ENCODE measurements around the gene UNC13B.
"Not testable (repeated sequence)": the region's sequence is repeated elsewhere in the genome, so short reads cannot be mapped to it uniquely, and the experiment has no call there.

UNC13B gene

DNA sequence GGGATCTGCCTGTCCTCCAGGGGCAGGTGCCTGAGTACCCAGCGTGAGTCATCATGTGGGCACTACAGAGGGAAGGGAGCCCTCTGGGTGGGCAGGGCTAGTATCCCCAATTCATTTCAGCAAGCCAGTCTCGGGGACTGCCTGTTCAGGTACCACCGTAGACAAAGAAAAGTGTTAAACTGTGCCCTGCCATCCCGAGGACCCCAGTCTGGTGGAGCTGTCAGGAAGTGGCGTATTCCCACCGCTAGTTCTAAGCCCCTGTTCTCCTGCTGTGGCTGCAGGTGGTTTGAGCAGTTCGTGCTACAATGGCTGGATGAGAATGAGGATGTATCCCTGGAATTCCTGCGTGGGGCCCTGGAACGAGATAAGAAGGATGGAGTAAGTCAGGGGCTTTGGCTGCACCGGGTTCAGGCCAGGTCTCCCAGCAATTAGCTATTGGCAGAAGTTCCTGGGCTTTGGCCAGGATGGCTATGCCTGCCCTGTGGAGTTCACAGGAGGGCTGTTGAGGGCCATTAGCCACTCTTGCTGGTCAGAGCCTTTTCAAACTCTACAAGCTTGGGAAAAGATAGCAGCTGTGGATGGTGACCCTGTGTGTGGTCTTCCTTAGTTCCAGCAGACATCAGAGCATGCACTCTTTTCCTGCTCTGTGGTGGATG is 234.9 kb downstream of the UNC13B start:
- no peak for DNase-seq

DNA sequence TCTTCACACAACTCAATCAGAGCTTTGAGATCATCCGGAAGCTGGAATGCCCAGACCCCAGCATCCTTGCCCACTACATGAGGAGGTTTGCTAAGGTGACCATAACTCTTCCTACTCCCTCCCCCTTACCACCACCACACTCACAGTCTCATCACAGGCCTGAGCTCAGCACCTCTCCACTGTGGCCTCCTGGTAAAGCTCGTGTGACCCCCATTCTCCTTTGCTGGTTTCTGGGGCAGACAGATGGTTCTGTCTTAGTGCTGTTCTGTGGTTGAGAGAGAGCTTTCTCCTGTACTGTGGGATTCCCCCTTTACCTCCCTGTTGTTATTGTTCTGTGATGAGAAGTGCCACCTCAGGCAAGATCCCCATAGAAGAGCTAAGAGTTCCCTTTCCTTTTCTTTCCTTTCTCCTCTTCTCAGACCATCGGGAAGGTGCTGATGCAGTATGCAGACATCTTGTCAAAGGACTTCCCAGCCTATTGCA is 235.4 kb downstream of the UNC13B start:
- DNase-seq: no peak

DNA sequence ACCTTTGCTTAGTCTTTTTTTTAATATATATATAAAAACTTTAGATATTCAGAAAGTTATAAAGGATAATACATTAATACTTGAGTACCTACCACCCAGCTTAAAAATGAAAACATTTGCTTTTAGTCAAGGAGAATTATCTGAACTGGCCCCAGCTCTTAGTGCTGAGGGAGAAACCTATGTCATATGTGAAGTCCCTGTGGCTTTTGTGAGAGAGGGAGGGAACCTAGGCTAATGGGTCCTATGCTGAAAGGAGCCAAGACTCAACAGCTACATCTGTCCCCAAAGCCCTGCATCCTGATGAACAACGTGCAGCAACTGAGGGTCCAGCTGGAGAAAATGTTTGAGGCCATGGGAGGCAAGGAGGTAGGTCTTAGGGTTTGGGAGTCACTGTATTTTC is 236.1 kb downstream of the UNC13B start:
- DNase-seq: no peak

DNA sequence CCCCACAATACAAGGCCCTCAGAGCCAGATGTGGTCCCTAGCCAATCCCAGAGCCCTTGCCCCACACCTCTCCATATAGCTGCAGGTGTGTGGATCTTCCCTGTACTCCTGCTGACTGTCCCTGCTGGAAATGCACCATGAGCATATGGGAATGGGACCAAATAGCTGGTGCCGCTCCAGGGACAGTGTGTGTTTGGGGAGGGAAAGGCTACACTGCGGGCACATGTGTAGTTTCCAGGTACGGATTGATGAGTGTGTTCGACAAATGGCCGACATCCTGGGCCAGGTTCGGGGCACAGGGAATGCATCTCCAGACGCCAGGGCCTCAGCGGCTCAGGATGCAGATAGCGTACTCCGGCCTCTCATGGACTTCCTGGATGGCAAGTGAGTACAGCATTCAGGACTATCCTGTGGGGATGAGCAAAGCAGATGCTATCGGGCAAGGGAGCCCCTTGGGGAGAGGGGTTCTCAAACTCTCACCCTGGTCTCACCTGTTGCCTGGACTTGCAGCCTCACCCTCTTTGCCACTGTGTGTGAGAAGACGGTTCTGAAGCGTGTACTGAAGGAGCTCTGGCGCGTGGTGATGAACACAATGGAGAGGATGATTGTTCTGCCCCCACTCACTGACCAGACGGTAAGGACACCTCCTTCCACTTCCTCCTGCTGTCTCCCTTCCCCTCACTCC is 237.0 kb downstream of the UNC13B start:
- DNase-seq: no peak

DNA sequence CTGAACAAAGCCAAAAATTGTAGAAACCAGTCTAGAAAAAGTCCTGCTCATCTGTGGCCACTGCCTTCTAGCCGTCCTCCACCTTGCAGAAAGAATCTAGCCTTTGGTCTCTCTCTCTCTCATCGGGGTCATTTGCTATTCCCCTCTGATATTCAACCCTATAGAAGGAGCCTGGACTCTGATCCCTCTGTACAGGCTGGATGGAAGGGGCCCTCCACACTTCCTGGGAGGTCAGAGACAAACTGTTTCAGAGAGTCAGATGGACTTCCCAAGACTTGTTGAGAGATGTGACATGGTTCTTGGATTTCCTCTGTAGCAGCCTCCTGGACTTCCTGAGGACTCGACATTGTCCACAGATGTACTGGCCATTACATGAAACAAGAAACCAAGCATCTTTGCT is 243.1 kb downstream of the UNC13B start:
- DNase-seq: no peak

DNA sequence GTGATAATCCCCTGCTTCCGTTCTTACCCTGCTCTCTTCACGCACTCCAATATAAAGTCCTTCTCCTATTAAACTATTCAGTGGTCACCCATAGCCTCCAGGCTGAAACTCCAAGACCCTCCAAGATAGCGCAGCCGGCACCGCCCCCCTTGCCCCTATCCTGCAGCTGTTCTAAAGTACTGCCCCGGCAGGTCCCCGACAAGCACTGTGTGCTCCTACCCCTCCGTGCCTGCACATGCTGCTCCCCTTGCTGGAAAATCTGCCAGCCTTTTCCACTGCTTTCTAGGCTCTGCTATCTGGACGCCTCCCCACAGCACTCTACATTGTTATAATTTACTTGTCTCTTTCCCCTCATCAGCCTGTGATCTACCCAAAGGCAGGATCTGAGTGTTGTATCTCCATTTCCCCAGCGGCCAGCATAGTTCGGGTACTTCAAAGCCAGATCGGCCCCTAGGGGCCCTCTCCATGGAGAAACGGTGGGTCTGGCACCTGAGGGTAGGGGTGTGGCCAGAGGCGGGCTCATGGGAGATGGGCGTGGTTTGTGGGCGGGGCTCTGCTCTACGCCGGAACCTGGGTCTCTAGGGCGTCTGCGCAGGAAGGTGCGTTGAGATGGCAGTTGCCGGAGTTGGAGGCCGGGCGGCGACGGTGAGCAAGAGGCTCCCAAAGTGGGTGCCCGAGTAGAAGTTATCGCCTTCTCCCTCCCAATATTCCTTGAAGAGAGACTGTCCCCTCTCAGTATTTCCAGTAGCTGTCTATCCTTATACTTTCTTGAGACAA is 244.6 kb downstream of the UNC13B start:
- no peak for DNase-seq

DNA sequence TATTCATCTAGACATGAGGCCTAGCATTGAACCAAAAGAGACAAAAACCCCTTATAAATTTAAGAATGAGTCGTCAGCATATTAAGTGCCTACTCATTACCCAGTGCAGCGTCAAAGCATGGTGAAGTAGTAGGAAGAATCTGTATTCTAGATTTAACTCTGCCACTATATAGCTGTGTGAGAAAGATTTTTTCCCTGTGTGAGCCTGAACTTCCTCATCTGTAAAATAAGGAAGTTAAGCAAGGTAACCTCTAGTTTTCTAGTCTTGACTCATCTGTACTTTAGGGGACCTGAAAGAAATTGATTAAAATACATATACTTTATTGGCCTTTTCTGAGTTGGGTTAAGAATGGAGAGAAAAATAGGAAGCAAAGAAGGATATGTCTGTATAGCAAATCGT is 246.0 kb downstream of the UNC13B start:
- DNase-seq: no peak

DNA sequence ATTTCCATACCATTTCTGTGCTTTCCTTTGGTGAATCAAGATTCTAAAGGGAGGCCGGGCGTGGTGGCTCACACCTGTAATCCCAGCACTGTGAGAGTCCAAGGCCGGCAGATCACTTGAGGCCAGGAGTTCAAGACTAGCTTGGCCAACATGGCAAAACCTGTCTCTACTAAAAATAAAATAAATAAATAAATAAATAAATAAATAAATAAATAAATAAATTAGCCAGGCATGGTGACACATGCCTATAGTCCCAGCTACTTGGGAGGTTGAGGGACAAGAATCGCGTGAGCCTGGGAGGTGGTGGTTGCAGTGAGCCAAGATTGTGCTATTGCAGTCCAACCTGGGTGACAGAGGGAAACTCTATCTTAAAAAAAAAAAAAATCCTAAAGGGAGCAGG is 247.6 kb downstream of the UNC13B start:
- not testable (repeated sequence) for DNase-seq

DNA sequence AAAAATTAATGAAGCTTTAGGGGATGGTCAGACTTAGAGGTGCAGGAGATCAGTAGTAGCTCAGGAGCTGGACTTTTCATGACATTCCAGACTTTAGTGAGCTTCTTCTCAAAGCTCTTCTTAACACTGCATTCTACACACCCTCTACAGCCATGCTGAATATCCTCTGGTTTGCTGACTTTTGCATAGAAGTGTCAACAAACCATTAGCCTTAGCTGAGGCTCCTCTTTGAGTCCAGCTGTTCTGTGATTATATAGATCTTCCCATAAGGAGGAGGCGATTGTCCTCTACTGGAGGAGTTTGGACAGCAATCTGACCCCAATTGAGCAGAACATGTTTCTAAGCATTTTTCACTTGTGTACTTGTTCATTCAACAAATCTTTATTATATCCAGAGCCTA is 253.1 kb downstream of the UNC13B start:
- no peak for DNase-seq

DNA sequence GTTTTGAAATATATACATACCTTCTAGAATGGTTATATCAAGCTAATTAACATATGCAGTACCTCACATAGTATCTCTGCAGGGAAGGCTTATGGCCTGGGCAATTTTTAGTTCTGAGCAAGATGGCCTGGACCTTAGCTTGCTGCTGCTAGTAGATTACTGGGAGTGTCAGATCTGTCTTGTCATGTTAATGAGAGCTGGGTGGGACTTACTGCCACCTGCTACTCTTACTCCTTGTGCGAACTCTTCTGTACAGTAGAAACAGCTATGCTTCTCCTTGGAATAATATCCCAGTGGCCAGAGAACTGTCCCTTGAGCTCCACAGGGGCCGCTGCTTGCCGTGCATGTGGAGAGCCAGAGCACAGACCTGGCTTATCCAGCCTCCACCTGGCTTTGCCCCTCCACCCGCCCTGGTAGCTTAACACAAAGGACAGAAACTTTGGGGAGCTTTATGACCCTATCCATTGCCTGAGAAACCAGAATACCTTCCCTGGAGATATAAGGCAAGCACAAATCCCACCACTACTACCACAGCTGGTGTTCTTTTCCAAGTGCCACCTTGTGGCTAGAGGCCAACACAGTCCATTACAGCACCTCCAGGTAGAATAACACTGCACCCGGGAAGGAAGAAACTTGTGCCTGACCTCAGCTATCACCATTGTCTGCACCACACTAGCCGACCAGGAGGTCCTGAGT is 253.7 kb downstream of the UNC13B start:
- no peak for DNase-seq

DNA sequence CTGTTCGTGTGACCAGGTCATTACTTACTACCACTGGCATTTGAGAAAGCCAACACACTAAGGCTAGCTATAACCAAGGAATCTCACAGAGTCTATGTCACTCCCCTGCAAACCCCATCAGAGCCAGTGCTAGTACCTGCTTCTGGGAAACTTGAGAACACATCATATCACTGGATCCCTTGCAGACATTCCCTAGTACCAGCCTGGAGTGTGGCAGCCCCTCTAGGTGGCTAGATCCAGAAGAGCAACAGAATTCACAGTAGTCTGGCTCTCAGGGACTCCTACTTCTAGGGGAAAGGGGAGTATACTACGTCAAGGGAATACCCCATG is 254.3 kb downstream of the UNC13B start:
- no peak for DNase-seq

DNA sequence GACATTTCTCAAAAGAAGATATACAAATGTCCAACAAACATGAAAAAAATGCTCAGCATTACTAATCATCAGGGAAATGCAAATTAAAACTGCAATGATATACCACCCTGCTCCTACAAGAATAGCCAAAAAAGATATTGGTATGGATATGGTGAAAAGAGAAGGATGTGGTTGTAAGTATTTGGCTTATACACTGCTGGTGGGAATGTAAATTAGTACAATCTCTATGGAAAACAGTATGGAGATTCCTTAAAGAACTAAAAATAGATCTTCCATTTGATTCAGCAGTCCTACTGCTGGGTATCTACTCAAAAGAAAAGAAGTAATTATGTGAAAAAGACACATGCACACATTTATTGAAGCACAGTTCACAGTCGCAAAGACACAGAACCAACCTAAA is 260.5 kb downstream of the UNC13B start:
- no peak for DNase-seq

DNA sequence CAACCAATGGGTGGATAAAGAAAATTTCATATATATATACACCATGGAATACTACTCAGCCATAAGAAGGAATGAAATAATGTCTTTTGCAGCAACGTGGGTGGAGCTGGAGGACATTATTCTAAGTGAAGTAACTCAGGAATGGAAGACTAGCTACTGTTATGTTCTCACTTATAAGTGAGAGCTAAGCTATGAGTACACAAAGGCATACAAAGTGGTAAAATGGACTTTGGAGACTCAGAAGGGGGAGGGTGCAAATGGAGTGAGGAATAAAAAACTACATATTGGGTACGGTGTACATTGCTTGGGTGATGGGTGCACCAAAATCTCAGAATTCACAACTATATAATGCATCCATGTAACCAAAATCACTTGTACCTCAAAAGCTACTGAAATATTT is 260.9 kb downstream of the UNC13B start:
- DNase-seq: no peak

DNA sequence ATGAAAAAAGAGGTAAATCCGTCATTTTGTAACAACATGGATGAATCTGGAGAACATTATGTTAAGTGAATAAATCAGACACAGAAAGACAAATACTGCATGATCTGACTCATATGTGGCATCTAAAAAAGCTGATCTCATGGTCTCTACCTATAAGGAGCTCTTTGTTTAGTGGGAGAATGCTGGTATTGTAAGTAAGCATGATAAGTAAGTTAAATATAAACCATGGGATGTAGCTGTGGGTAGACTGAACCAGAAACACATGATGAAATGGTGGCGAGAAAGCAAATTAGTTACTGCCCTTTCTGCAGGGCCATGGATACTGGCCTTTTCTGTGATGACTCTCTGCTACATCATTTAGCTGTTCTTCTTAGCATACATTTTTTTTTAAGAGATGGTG is 261.7 kb downstream of the UNC13B start:
- no peak for DNase-seq

DNA sequence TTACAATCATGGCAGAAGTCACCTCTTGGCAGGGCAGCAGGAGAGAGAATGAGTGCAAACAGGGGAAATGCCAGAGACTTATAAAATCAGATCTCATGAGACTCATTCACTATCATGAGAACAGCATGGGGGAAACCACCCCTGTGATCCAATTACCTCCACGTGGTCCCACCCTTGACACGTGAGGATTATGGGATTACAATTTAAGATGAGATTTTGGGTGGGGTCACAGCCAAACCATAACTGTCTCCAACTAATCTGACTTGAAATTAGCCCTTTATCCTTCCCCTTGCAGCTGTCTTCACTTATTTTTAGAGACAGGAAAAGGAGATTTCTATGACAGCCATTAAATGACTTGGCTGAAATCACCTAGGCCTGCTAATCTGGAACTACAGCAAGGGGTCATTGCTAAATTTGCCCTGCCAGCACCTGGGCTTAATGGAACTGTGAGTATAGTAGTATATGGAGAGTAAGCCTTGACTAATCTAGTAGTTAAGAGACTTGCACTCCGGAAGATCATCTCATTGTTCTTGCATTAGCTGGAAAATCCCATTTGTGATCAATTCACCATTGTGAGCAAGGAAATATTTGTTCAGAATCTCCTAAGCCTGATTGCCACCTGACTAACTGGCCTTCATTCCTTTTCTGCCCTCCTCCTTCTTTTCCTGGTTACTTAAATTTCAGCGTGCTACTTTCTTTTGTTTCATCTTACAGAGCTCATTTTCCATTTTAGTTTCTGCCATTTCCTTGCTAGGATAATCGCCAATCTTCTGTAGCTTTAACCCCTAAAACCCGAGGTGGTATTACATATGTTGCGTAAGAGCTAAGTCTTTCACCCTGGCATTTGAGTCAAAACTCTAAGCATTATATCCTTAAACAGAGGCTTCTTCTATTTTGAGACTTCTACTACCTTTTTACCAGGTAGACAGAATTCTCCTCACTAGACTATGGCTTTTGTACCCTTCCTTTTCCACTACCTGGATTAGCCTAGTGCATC is 262.8 kb downstream of the UNC13B start:
- DNase-seq: no peak

DNA sequence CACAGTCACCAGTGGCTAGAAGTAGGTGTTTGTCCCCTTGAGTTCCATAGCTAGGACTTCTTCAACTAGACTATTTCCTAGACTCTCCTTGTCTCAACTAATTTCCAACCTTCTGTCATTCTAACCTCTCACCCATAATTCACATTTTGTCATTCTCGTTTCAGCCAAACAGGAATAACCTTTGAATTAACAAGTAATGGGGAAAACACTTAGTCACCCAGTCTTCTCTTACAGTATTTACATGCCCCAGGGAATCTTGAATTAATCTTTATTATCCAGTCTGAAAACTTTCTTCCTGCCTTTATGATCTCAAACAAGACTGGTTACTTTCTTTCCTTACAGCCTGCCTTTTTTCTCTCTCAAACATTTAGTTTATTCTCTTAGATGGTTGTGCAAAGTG is 264.8 kb downstream of the UNC13B start:
- DNase-seq: no peak

DNA sequence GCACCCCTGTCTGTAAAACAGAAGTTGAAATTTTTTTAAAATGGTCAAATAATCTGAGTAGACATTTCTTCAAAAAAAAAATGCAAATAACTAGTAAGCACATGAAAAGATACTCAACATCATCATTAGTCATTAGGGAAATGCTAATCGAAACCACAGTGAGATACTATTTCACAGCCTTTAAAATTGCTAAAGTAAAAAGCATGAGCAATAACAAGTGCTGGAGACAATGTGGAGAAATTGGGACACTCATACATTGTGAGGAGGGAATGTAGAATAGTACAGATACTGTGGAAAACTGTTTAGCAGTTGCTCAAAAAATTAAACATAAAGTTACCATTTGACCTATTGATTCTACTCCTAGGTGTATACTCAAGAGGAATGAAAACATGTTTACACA is 269.7 kb downstream of the UNC13B start:
- no peak for DNase-seq

DNA sequence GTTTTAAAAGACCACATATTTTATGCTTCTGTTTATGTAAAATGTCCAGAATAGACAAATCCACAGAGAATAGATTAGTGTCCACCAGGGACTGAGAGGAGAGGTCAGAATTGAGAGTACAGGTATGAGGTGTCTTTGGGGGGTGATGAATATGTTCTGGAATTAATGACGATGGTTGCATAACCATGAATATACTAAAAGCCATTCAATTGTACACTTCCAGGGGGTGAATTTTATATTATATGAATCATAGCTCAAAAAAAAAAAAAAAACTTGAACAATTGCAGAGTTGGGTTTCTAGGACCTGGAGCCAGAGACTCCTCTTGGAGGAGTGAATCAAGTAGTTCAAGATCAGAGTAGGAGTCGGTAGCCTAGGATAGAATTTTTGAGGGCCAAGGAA is 270.3 kb downstream of the UNC13B start:
- DNase-seq: no peak

DNA sequence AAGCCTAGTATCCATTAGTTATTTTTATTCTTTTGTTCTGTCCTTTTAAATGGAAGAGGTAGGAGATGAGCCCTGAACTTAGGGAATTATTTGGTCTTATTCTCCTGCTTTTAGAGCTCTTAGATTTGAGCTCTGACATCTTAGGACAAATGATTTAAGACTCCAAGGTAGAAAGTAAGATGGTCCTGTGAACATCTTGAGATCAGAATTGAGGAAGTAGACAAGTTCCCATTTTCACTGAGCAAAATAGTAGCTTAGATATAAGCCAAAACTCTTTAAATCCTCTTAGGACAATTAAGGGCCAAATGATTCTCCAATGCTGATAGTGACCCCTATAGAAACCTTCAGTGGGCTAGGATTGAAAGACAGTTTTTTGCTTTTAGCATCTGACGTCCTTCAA is 275.1 kb downstream of the UNC13B start:
- no peak for DNase-seq

DNA sequence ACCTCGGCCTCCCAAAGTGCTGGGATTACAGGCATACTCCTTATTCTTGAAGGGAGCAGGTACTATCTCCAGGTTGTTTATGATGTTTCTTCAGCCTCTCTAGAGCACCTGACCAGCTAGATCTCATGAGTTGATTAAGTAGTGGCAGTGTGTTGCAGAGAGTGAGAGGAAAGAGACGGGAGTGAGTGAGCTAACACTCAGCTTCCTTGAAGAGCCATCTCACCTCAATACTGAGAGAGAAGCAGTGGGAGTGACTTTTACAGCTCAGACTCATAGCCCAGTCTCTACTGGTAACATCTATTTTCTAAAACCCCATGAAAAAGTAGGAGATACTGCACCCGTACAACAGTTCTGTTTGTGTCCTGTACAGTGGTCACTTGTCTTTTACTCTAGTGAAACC is 284.2 kb downstream of the UNC13B start:
- no peak for DNase-seq

DNA sequence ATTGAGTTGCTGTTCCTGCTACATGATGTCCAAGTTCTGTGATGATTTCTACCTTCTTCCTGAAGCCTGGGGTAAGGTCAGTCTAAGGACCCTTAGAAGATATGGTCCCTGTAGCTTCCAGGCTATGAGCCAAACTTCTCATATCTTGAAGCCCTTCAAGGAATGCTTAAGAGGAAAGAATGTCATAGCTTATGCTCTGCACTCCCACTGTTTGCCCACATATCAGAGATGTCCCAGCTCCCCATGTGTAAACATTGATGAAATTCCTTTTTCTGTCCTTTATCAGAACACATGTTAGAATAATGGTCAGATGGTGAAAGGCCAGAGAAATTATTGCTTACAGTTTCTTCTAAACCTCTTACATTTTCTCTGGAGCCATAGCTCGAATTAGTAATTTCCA is 286.7 kb downstream of the UNC13B start:
- no peak for DNase-seq

DNA sequence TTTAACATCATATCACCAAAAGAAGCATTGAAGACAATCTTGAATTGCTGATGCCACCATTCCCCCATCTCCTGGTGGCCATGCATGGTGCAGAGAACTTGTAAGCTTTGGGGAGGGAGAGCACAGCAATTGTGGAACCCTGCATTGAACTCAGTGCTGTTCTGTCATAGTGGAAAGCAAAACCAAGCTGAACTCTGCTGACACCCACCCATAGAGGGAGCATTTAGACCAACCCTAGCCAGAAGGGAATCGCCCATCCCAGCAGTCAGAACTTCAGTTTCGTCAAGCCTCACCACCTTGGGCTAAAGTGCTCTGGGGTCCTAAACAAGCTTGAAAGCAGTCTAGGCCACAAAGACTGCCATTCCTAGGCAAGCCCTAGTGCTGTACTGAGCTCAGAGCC is 290.7 kb downstream of the UNC13B start:
- no peak for DNase-seq

Measured in NK-92 treated with Interleukin-12 subunit alpha and Interleukin-12 subunit beta, amount 100 ng/mL, for 24 hours (cell line).